ENCODE data around the gene ASH1L. TPM values are rescaled to one million over a fixed set of nuclear protein-coding genes. Genes with fewer than 3 reads are reported as not detected.

The ASH1L gene
- total RNA-seq, 1 donor from 2014 or later, result 28.5 TPM

DNA sequence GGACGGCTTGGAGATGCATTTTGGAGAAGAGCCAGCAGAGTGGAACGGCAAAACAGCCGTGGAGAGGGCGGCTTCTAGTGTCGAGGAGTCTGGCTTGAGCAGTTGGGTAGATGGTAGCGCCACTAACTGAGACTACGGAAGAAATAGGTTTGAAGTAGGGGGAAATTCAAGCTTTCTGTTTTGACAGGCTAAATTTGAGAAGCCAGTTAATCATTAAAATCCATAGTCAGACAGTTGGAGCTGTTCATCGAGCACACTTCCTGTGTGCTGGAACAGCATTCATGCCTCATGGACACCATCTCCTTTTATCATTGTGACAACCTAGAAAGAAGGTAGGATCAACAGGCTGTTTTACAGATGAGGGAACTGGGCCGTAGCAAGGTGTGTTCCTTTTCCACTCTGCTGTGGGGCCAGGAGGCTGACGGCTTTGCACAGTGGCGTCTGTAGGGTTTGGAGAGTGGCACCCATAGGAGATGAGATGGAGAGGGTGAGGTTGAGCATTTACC, 258.0 kb downstream of the ASH1L start:
- Mint-ChIP-seq H3K36me3 (ENCODE audit: low read depth, unreplicated experiment) (peaks cover 7% of the 10 kb centered on the region), H3K27me3 (ENCODE audit: unreplicated experiment) (peaks cover 22% of the 10 kb centered on the region), H3K27ac (ENCODE audit: unreplicated experiment) (peak overlapping the region; percentile 61), H3K4me3 (ENCODE audit: unreplicated experiment) (no peak overlapping the region), H3K4me1 (ENCODE audit: unreplicated experiment) (peaks cover 21% of the 10 kb centered on the region), H3K9me3 (ENCODE audit: unreplicated experiment) (no peaks in the 10 kb centered on the region)
- DNase-seq (ENCODE audit: low spot score), result no peak
- TF ChIP-seq, protein P1, sequence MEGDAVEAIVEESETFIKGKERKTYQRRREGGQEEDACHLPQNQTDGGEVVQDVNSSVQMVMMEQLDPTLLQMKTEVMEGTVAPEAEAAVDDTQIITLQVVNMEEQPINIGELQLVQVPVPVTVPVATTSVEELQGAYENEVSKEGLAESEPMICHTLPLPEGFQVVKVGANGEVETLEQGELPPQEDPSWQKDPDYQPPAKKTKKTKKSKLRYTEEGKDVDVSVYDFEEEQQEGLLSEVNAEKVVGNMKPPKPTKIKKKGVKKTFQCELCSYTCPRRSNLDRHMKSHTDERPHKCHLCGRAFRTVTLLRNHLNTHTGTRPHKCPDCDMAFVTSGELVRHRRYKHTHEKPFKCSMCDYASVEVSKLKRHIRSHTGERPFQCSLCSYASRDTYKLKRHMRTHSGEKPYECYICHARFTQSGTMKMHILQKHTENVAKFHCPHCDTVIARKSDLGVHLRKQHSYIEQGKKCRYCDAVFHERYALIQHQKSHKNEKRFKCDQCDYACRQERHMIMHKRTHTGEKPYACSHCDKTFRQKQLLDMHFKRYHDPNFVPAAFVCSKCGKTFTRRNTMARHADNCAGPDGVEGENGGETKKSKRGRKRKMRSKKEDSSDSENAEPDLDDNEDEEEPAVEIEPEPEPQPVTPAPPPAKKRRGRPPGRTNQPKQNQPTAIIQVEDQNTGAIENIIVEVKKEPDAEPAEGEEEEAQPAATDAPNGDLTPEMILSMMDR (IDR thresholded peaks at IDR 0.05; ENCODE audit: unreplicated experiment), result no peak

DNA sequence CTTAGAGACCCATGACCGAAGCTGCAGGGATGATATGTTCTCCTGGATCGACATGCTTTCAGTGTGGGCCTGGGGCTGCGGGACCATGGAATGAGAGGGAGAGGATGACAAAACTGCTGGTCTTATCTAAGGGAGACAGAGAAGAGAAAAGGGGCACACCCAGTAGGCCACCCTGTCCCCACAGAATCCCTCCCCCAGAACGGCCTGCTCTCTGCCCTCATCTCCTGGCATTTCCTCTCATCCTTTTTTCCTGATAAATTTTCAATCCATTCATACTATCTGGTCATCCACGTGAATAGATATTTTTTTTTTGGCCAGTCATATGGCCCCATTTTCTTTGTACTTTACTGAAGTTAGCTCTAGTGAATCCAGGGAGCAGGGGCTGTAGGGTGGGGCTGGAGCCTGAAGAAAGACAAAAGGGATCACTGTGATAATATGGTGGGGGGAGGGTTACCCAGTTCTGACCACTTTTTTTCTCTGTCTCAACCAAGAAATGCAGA, 261.2 kb downstream of the ASH1L start, which contains the start of gene PKLR:
PKLR (minus strand) TSS at position 97 of the 500 bp plus-strand sequence; CDS start at position 54, 43 bp downstream.
- H3K4me3 Mint-ChIP-seq (ENCODE audit: unreplicated experiment), result no peak within 1 kb of the TSS
- no peaks in the 10 kb centered on the region for H3K9me3 Mint-ChIP-seq (ENCODE audit: unreplicated experiment)
- H3K27me3 Mint-ChIP-seq (ENCODE audit: unreplicated experiment), result peaks cover 17% of the 10 kb centered on the region
- H3K4me1 Mint-ChIP-seq (ENCODE audit: unreplicated experiment), result peaks cover 6% of the 10 kb centered on the region
- no peak for DNase-seq (ENCODE audit: low spot score)
- TF ChIP-seq, protein P1 (IDR thresholded peaks at IDR 0.05; ENCODE audit: unreplicated experiment), result no peak
- H3K27ac Mint-ChIP-seq (ENCODE audit: unreplicated experiment), result peak within 1 kb of the TSS; percentile 50
- peaks cover 4% of the 10 kb centered on the region for H3K36me3 Mint-ChIP-seq (ENCODE audit: low read depth, unreplicated experiment)

DNA sequence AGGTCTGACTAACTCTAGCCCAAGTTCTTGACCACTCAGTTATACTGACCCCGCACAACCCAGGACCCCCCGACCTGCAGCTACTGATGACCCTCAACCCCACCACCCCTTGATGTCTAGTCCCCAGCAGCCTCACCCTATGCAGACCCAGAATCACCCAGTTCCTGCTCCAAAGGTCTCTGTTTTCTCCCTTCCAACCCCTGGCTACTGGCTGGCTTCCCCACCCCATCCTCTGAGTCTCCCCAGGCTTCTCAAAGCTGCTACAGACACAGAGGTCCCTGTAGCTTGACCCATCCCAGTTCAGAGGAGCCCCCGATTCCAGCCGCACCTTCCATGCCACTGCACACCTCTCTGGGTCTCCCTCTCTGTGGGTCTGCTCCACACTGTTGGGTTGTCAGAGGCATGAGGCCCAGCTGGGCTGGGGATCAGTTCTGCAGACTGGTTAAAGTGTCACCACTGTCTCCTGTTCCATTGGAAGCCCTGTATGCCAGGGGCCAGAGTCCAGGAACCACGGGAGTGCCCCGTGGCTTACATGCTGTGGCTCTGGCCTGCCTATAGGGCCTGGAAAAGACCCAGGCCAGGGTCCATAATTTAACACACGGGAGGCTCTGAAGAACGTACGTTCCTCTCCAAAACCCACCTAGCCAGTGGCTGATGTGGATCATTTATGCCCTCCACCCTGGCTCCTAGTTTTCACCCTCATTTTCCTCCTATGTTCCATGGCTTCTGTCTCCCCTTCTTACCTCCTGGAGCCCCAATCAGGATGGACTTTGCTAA, 261.9 kb downstream of the ASH1L start:
- TF ChIP-seq, protein P1 (IDR thresholded peaks at IDR 0.05; ENCODE audit: unreplicated experiment), result no peak
- DNase-seq (ENCODE audit: low spot score), result no peak
- peak overlapping the region; percentile 50 for H3K27ac Mint-ChIP-seq (ENCODE audit: unreplicated experiment)
- H3K9me3 Mint-ChIP-seq (ENCODE audit: unreplicated experiment), result no peaks in the 10 kb centered on the region
- H3K36me3 Mint-ChIP-seq (ENCODE audit: low read depth, unreplicated experiment), result peaks cover 4% of the 10 kb centered on the region
- H3K4me3 Mint-ChIP-seq (ENCODE audit: unreplicated experiment), result no peak overlapping the region
- peaks cover 16% of the 10 kb centered on the region for H3K27me3 Mint-ChIP-seq (ENCODE audit: unreplicated experiment)
- peaks cover 6% of the 10 kb centered on the region for H3K4me1 Mint-ChIP-seq (ENCODE audit: unreplicated experiment)

DNA sequence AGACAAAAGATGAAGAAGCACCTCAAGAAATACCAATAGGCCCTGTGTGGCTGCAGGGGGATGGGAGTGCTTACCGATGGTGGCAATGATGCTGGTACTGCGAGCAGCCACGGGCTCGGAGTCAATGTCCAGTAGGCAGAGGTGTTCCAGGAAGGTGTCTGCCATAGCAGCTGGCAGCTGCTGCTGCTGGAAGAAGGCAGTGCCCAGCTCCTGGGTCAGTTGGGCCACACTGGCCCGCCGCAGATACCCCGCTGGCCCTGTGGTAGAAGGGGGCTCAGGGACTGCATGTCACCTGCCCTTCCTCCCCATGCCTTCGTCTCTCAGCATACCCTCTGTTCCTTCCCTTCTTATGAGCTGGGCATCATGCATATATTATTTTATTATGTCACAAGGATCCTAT, 262.6 kb downstream of the ASH1L start:
- Mint-ChIP-seq H3K9me3 (ENCODE audit: unreplicated experiment) (no peaks in the 10 kb centered on the region), H3K4me1 (ENCODE audit: unreplicated experiment) (peaks cover 6% of the 10 kb centered on the region), H3K27ac (ENCODE audit: unreplicated experiment) (no peak overlapping the region), H3K27me3 (ENCODE audit: unreplicated experiment) (peaks cover 16% of the 10 kb centered on the region), H3K36me3 (ENCODE audit: low read depth, unreplicated experiment) (peaks cover 4% of the 10 kb centered on the region), H3K4me3 (ENCODE audit: unreplicated experiment) (no peak overlapping the region)
- TF ChIP-seq, protein P1 (IDR thresholded peaks at IDR 0.05; ENCODE audit: unreplicated experiment), result no peak
- no peak for DNase-seq (ENCODE audit: low spot score)

DNA sequence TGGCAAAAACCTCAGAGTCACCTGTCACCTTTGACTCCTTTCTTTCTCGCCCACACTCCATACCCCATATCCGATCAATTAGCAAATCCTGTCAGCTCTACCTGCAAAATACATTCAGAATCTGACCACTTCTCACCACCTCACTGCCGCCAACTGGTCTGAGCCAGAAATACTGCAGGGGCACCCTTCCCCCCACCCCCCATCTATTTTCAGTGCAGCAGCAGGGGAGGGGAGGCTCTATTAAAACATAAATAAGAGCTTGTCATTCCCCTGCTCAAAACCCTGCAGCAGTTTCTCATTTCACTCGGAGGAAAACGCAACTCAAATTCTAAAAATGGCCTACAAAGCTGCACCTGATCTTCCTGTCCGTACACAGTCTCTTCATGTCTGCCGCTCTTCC, 265.2 kb downstream of the ASH1L start:
- no peak overlapping the region for H3K27ac Mint-ChIP-seq (ENCODE audit: unreplicated experiment)
- H3K4me3 Mint-ChIP-seq (ENCODE audit: unreplicated experiment), result no peak overlapping the region
- H3K27me3 Mint-ChIP-seq (ENCODE audit: unreplicated experiment), result peaks cover 15% of the 10 kb centered on the region
- peaks cover 11% of the 10 kb centered on the region for H3K4me1 Mint-ChIP-seq (ENCODE audit: unreplicated experiment)
- TF ChIP-seq, protein P1 (IDR thresholded peaks at IDR 0.05; ENCODE audit: unreplicated experiment), result no peak
- H3K9me3 Mint-ChIP-seq (ENCODE audit: unreplicated experiment), result no peaks in the 10 kb centered on the region
- H3K36me3 Mint-ChIP-seq (ENCODE audit: low read depth, unreplicated experiment), result peaks cover 4% of the 10 kb centered on the region
- DNase-seq (ENCODE audit: low spot score), result no peak

All from endothelial cell (in vitro differentiated cells).